GM12865 (cell line): ENCODE data around the gene CEBPA.
A peak's percentile ranks its signal among the peaks of the same experiment; 100 is the strongest.

Experiments
- DNase-seq: peaks from one replicate; pipeline ENCODE4 v3.0.0; 2010; ENCODE audit warnings: low read depth
- H3K4me3 ChIP-seq: 2 replicates; pipeline ENCODE4 v1.5.1; 2011; ENCODE audit warnings: mild to moderate bottlenecking, low read depth, low read length, control low read depth
- TF ChIP-seq, protein P1 (sequence below): IDR thresholded peaks from 2 replicates; pipeline ENCODE4 v1.5.1; 2011; ENCODE audit warnings: low read length, control low read depth, low read depth, inconsistent platforms; ENCODE audit not compliant: insufficient read depth; ENCODE audit errors: missing control alignments

CEBPA gene

DNA sequence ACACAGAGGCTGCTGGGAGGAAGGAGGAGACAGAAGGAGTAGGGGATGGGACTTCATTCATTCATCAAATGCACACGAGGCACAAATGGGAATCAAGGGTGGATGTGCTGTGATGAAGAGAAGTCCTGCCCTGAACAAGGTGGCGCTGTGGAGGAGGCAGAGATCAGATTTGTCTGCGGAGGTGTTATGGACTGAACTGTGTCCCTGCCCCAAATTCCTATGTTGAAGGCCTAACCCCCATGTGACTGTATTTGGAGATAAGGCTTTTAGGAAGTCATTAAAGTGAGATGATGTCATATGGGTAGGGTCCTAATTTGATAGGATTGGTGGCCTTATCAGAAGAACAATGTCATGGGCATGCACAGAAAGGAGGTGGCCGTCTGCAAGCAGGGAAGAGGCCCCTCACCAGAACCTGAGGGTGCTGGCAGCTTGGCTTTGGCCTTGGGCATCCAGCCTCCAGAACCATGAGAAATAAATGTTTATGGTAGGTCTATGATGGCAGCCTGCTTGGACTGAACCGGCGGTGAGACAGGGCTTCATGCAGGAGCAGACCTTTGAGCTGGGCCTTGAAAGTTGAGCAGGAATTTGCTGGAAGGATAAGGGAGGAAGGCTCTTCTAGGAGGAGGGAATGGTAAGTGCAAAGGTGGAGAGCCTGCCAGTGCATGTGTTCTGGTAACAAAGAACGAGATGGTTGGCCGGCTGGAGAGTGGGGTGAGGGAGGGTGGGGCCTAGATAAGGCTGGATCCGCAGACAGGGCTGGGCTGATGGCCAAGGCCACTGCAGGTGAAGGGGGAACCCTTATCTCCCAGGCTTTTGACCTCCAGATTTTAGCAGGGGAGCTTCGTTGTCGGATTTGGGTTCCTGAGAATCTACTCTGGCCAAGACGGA lies 2.7 kb upstream of the CEBPA start:
- TF ChIP-seq, protein P1, sequence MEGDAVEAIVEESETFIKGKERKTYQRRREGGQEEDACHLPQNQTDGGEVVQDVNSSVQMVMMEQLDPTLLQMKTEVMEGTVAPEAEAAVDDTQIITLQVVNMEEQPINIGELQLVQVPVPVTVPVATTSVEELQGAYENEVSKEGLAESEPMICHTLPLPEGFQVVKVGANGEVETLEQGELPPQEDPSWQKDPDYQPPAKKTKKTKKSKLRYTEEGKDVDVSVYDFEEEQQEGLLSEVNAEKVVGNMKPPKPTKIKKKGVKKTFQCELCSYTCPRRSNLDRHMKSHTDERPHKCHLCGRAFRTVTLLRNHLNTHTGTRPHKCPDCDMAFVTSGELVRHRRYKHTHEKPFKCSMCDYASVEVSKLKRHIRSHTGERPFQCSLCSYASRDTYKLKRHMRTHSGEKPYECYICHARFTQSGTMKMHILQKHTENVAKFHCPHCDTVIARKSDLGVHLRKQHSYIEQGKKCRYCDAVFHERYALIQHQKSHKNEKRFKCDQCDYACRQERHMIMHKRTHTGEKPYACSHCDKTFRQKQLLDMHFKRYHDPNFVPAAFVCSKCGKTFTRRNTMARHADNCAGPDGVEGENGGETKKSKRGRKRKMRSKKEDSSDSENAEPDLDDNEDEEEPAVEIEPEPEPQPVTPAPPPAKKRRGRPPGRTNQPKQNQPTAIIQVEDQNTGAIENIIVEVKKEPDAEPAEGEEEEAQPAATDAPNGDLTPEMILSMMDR, result no peak
- DNase-seq, result no peak
- H3K4me3 ChIP-seq, result no peak overlapping the region

DNA sequence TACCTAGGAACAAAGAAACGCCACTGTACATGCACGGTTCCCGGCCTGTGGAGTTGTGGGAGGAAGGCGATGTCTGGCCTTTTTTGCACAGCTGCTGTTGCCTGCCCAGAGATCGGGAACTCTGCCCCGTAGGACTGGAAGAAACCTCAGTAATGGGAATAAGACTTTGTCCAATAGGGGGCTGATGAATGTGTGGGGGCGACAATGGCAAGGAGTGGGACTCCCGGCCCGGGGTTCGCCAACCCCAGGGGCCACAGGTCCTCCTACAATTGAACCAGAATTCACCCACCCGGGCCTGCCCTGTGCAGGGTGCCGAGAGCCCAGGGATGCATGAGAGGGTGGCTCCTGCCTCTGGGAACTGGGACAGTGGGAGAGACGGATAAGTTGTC lies 2.0 kb upstream of the CEBPA start:
- TF ChIP-seq, protein P1, result no peak
- DNase-seq, result no peak
- no peak overlapping the region for H3K4me3 ChIP-seq

DNA sequence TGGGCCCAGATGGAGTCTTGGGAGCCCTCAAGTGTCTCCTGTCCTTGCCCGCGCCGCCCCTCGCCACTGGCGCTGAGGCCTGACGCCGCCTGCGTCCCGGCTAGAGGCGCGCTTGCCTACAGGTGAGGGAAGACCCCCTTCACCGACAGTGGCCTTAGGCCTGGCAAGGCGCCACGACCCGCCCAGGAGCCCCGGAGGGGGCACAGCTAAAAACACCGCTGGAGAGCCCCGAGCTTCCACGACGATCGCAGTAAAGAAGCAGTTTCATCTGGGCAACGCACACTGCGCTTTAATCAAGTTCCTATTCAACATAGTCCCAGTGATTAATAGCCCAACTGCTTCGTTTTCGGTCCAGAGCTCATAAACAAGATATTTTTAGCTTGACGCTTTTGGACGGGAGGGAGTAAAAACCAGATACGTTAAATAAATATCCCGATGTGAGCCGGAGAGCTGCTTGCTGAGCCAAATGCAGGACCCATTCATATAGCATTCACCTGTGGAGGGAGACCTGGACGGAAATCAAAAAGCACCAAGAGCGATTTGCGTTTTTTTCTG lies 1.5 kb upstream of the CEBPA start:
- DNase-seq, result no peak
- TF ChIP-seq, protein P1, result no peak
- no peak overlapping the region for H3K4me3 ChIP-seq

DNA sequence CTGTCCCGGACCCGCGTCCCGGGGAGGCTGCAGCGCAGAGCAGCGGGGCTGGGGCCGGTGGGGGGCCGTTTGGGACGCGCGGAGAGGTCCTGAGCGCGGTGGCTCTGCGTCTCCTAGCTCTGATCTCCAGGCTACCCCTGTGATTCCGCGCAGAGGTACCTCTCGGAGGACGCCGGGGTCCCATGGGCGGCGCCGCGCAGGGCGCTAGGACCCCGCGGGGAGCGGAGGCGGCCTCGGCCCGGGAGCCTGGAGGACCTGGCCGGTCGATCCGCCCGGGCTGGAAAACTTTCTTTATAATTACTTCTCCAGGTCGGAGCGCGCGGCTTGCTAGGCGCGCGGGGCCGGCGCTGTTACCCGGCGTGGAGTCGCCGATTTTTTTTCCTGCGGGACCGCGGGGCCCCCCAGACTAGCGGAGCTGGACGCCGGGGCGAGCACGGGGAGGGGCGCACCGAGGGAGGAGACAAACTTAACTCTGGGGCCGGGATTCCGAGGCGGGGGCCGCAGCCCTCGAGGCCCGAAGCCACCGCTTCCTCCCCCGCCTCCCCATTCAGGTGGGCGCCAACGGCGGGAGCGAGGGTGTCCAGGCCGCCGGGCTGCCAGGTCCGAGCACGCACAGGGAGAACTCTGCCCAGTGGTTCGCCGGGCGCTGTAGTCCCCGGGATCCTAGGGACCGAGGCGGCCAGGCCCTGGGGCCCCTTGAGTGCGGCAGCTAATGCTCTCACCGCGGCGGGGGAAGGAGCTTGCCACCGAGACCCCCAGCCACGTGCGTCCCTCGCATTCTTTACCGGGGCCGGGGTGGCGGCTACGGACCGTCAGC lies 848 bp upstream of the CEBPA start:
- no peak for DNase-seq
- peak overlapping the region; percentile 35 for H3K4me3 ChIP-seq
- TF ChIP-seq, protein P1, result no peak

DNA sequence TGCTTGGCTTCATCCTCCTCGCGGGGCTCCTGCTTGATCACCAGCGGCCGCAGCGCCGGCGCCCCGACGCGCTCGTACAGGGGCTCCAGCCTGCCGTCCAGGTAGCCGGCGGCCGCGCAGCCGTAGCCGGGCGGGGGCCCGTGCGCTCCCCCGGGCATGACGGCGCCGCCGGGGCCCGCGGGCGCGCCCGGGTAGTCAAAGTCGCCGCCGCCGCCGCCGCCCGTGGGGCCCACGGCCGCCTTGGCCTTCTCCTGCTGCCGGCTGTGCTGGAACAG lies 497 bp downstream of the CEBPA start:
- TF ChIP-seq, protein P1, result no peak
- no peak overlapping the region for H3K4me3 ChIP-seq
- no peak for DNase-seq

DNA sequence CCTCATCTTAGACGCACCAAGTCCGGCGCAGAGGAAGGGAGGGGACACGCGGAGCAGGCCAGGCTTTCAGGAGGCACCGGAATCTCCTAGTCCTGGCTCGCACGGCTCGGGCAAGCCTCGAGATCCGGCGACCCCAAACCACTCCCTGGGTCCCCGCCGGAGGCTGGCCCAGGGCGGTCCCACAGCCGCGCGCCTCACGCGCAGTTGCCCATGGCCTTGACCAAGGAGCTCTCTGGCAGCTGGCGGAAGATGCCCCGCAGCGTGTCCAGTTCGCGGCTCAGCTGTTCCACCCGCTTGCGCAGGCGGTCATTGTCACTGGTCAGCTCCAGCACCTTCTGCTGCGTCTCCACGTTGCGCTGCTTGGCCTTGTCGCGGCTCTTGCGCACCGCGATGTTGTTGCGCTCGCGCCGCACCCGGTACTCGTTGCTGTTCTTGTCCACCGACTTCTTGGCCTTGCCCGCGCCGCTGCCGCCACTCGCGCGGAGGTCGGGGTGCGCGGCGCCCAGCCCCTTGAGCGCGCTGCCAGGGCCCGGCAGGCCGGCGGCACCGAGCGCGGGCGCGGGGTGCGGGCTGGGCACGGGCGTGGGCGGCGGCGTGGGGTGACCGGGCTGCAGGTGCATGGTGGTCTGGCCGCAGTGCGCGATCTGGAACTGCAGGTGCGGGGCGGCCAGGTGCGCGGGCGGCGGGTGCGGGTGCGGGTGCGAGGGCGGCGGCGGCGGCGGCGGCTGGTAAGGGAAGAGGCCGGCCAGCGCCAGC lies 1.0 kb downstream of the CEBPA start:
- no peak for DNase-seq
- H3K4me3 ChIP-seq, result no peak overlapping the region
- TF ChIP-seq, protein P1, result no peak
